ENCODE measurements around the gene OR10A5. TPM values are rescaled to one million over a fixed set of nuclear protein-coding genes. Genes with fewer than 3 reads are reported as not detected.
"Not testable (repeated sequence)": the region's sequence is repeated elsewhere in the genome, so short reads cannot be mapped to it uniquely, and the experiment has no call there.

OR10A5 gene, protein sequence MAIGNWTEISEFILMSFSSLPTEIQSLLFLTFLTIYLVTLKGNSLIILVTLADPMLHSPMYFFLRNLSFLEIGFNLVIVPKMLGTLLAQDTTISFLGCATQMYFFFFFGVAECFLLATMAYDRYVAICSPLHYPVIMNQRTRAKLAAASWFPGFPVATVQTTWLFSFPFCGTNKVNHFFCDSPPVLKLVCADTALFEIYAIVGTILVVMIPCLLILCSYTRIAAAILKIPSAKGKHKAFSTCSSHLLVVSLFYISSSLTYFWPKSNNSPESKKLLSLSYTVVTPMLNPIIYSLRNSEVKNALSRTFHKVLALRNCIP
- total RNA-seq (not detected), polyA plus RNA-seq (not detected)
- long read RNA-seq, donor 1, result 0 reads
- long read RNA-seq, donor 2, result 0 reads
- long read RNA-seq, donor 3, result 0 reads

DNA sequence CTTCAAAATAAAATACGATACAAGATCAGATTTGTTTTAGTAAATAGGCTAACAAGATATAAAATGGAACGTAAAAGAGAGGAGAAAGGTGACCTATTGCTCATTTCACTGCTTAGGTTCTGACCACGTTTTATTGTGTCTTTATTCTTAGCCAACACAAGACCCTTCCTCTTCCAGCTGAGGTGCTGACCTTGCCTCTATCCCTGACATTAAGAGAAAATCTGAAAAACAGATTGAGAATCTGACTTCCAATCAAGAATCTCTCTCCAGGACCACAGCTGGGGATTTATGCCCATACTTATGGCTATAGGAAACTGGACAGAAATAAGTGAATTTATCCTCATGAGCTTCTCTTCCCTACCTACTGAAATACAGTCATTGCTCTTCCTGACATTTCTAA, at the start of gene OR10A5:
OR10A5 (plus strand) TSS at position 301 of the 400 bp plus-strand sequence; CDS start at position 301, 0 bp downstream.
- H3K27ac ChIP-seq, result no peak within 1 kb of the TSS
- H3K9me3 ChIP-seq, result peaks cover 0 to 7% (median 0%) of the 10 kb centered on the region in 11 donors
- no peak for ATAC-seq
- TF ChIP-seq, protein P1, sequence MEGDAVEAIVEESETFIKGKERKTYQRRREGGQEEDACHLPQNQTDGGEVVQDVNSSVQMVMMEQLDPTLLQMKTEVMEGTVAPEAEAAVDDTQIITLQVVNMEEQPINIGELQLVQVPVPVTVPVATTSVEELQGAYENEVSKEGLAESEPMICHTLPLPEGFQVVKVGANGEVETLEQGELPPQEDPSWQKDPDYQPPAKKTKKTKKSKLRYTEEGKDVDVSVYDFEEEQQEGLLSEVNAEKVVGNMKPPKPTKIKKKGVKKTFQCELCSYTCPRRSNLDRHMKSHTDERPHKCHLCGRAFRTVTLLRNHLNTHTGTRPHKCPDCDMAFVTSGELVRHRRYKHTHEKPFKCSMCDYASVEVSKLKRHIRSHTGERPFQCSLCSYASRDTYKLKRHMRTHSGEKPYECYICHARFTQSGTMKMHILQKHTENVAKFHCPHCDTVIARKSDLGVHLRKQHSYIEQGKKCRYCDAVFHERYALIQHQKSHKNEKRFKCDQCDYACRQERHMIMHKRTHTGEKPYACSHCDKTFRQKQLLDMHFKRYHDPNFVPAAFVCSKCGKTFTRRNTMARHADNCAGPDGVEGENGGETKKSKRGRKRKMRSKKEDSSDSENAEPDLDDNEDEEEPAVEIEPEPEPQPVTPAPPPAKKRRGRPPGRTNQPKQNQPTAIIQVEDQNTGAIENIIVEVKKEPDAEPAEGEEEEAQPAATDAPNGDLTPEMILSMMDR (IDR thresholded peaks at IDR 0.05), result no peak
- no peaks in the 10 kb centered on the region for H3K27me3 ChIP-seq
- intact Hi-C loops (cut with DNase I), result loop anchor here in 1 of 10 donors (2.0 kb wide), 1 partner anchor 15 kb away; no protein-coding TSS in a partner anchor
- no peak within 1 kb of the TSS for H3K4me3 ChIP-seq
- H3K4me1 ChIP-seq, result no peaks in the 10 kb centered on the region
- 76 to 83% methylated on average over 3 of the region's 3 CpGs for WGBS, 2 donors
- DNase-seq, result no peak
- H3K36me3 ChIP-seq, result no peaks in the 10 kb centered on the region

DNA sequence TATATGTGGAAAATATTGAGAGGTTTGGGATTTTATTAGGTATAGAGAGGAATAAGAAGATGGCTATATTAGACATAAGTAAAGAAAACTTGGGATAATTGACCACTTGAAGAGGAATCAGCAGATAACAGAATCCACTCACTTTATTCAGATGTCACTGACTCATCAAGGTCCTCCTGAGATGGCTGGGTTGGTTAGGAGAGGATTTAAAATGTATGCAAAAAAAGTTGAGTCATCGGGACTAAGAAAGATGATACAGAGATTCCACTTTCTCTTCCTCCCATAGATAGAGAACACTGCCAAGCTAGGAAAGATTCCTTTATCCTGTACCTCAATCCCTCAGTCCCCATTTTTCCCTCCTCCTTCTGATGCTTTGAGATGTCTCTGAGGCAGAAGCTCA, 46.1 kb upstream of the OR10A5 start, which contains the start of gene OR6A2:
OR6A2 (minus strand) TSS at position 288 of the 400 bp plus-strand sequence. CDS start 3,981 bp downstream, outside the sequence.
- intact Hi-C loops (cut with DNase I), result no loop called here
- DNase-seq, result no peak

DNA sequence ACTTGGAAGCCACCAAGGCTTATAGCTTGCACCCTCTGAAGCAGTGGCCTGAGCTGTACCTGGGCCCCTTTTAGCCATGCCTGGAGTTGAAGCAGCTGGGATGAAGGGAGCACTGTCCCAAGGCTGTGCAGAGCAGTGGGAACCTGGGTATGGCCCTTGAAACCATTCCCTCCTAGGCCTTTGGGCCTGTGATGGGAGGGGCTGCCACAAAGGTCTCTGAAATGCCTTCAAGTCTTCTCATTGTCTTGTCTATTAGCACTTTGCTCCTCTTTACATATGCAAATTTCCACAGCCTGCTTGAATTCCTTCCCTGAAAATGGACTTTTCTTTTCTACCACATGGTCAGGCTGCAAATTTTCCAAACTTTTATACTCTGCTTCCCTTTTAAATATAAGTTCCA, 44.4 kb upstream of the OR10A5 start:
- intact Hi-C loops (cut with DNase I); ATAC-seq; H3K27ac ChIP-seq; DNase-seq; H3K4me1 ChIP-seq; H3K4me3 ChIP-seq; H3K27me3 ChIP-seq; H3K36me3 ChIP-seq; H3K9me3 ChIP-seq: not testable (repeated sequence)

More for the DNA sequence above, 46.1 kb upstream of the OR10A5 start, which contains the start of gene OR6A2:
- TF ChIP-seq, protein P1 (IDR thresholded peaks at IDR 0.05), result no peak
- no peaks in the 10 kb centered on the region for H3K27me3 ChIP-seq
- no peaks in the 10 kb centered on the region for H3K4me1 ChIP-seq
- no peak for ATAC-seq
- no peak within 1 kb of the TSS for H3K4me3 ChIP-seq
- peaks cover 0 to 8% (median 0%) of the 10 kb centered on the region in 11 donors for H3K9me3 ChIP-seq
- no peaks in the 10 kb centered on the region for H3K36me3 ChIP-seq
- H3K27ac ChIP-seq, result no peak within 1 kb of the TSS
- 80 to 87% methylated on average over 1 of the region's 1 CpG for WGBS, 2 donors

DNA sequence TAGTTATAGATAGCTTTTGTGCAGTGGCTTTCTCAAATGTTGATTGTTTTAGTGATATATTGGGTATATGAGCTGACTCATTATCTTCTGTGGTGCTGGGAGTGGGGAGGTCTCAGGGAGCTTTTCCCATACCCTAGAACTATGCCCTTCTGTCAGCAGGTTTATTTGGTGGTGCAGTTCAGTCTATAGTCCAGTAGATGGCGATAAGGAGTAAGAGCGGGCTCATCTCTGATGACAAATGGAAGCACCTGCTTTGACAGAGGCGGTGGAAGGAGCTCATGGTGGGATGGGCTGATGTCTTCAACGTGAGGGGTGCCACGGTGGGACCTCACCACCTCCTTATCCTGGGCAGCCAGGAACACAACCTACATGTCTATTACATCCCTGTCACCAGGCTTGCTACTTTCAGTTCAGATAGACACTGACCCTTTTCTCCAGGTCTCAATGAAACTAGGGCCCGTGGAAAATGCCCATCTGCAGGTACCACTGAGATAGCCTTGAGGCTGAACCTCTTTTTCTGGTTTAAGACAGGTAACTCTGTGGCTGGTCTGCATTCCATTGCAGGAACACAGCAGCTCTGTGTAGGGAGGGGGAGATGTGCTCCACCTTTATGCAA, 33.0 kb upstream of the OR10A5 start:
- peaks cover 0 to 27% (median 3%) of the 10 kb centered on the region in 7 donors for H3K27me3 ChIP-seq
- TF ChIP-seq, protein P1 (IDR thresholded peaks at IDR 0.05), result peak; percentile 53 to 87 (median 81)
- no peak for DNase-seq
- no peaks in the 10 kb centered on the region for H3K36me3 ChIP-seq
- no peaks in the 10 kb centered on the region for H3K9me3 ChIP-seq
- WGBS, 2 donors, result 16 to 18% methylated on average over 6 of the region's 6 CpGs
- H3K27ac ChIP-seq, result no peak overlapping the region
- H3K4me1 ChIP-seq, result no peaks in the 10 kb centered on the region
- ATAC-seq, result peak in 3 of 8 donors; percentile 33 to 59 (median 35)
- intact Hi-C loops (cut with DNase I), result loop anchor here in 1 of 10 donors (5.0 kb wide), 1 partner anchor 875 kb away; no protein-coding TSS in a partner anchor
- H3K4me3 ChIP-seq, result no peak overlapping the region

Measured in heart right ventricle (tissue), 16 donors.